ENCODE measurements around the gene MAST2. TPM values are rescaled to one million over a fixed set of nuclear protein-coding genes. Genes with fewer than 3 reads are reported as not detected.
"Not testable (repeated sequence)": the region's sequence is repeated elsewhere in the genome, so short reads cannot be mapped to it uniquely, and the experiment has no call there.

MAST2 gene
- total RNA-seq, 1 donor from 2014 or later: 11.3 TPM

- DNase-seq (ENCODE audit: low spot score) (no peak), ATAC-seq (no peak)
These were observed 53.8 kb downstream of the MAST2 start for GRCh38 chr1:45857101-45857700.

DNA sequence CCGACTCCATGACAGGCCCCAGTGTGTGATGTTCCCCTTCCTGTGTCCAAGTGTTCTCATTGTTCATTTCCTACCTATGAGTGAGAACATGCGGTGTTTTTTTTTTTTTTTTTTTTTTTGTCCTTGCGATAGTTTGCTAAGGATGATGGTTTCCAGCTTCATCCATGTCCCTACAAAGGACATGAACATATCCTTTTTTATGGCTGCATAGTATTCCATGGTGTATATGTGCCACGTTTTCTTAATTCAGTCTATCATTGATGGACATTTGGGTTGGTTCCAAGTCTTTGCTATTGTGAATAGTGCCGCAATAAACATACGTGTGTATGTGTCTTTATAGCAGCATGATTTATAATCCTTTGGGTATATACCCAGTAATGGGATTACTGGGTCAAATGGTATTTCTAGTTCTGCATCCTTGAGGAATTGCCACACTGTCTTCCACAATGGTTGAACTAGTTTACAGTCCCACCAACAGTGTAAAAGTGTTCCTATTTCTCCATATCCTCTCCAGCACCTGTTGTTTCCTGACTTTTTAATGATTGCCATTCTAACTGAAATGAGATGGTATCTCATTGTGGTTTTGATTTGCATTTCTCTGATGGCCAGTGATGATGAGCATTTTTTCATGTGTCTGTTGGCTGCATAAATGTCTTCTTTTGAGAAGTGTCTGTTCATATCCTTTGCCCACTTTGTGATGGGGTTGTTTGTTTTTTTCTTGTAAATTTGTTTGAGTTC lies 54.5 kb downstream of the MAST2 start:
- DNase-seq (ENCODE audit: low spot score); ATAC-seq: not testable (repeated sequence)

- no peak for ATAC-seq
- no peak for DNase-seq (ENCODE audit: low spot score)
These were observed 55.8 kb downstream of the MAST2 start for GRCh38 chr1:45859221-45859620.

DNA sequence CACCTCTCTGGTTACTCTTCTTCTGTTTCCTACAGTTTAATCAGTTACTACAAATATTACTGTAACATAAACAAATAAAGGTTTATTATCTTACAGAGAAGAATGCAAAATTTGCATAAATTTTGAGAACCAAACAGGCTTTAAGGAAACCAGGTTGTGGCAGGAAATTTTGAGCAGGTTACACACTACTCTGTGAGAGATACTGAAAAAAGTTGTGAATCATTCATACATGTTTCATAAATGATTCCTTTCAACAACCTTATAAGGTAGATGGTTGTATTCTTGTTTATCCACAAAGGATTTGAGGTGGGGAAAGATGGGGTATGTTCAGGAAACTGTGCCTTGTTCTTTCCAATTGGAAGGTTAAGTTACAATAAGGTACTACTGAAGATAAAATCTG lies 58.6 kb downstream of the MAST2 start:
- DNase-seq (ENCODE audit: low spot score): no peak
- no peak for ATAC-seq

- DNase-seq (ENCODE audit: low spot score) (no peak), ATAC-seq (no peak)
These were observed 59.8 kb downstream of the MAST2 start for GRCh38 chr1:45863218-45863617.

- DNase-seq (ENCODE audit: low spot score) (no peak), ATAC-seq (no peak)
These were observed 61.0 kb downstream of the MAST2 start for GRCh38 chr1:45864167-45865106.

DNA sequence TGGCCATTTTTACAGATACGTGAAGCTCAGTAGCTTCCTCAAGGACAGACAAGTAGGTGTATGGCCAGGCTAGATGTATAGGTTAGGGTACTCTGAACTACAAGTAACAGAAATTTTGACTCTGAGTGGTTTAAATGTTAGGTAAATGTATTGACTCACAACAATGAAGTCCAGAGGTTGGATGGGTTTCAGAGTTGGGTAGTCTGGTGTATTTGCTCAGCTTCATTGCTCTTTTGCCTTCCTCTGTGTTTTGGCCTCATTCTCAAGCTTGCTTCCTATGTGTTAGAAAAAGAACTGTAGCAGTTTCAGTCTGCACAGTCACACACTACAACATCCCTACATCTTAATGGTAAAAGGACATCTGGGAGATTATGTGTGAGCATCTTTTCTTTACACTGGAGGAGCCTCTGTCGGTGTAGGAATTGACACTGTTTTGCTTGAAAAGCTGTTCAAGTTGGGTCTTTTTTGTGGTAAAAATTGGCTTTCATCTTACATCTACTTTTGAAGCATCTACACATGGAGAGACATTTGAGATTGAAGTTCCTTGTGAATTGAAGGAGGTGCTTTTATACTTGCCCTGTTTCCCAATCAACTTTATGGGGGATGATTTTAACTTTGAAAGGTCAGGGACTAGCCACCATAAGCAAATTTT lies 64.4 kb downstream of the MAST2 start:
- DNase-seq (ENCODE audit: low spot score): no peak
- peak; percentile 71 for ATAC-seq

DNA sequence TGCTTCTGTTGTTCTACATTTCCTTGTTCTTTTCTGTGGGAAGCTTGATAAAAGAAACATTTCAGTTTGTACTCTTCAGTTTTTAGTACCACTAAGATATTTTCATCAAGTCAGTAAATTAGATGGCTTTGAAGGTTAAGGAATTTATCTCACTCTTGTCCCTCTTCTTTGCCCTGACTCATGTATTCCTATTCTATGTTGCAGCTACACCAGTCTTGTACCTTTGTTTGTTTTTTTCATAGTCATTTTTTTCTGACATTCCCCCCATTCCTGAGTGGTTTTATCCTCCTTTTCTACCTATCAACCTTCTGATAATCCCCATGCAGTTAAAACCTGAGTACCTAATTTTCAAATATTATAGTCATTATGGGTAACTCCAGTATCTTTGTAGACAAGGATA lies 65.4 kb downstream of the MAST2 start:
- ATAC-seq: no peak
- DNase-seq (ENCODE audit: low spot score): no peak

DNA sequence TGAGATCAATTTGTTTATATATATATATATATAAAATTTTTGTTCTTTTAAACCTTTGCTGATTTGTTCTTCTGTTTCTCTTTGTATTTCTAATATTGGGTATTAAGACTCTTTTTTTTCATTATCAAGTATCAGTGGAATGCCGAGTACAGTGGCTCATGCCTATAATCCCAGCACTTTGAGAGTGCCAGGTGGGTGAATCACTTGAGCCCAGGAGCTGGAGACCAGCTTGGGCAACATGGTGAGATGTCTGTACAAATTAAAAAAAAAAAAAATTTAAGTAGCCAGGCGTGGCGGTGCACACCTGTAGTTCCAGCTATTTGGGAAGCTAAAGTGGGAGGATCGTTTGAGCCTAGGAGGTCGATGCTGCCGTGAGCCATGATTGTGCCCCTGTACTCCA lies 67.1 kb downstream of the MAST2 start:
- ATAC-seq: no peak
- DNase-seq (ENCODE audit: low spot score): no peak

DNA sequence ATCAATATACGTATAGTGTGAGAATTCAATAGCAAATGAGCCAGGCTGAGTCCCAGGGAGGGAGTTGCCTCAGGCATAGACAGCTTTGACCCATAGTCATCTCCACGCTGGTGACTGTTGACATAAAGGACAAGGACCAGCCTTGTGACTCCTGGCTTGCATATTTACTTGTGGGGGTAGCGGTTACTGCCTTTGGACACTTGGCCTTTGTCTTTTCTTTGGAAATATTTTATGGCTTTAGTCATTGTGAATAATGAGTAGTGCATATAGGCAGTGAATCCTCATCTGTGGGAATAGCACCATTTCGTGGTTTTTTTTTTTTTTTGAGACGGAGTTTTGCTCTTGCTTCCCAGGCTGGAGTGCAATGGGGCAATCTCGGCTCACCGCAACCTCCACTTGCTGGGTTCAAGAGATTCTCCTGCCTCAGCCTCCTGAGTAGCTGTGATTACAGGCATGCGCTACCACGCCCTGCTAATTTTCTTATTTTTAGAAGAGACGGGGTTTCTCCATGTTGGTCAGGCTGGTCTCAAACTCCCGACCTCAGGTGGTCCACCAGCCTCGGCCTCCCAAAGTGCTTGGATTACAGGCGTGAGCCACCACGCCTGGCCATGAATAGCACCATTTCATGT lies 68.9 kb downstream of the MAST2 start:
- ATAC-seq (peak; percentile 84), DNase-seq (ENCODE audit: low spot score) (peak; percentile 73)

- ATAC-seq (no peak), DNase-seq (ENCODE audit: low spot score) (no peak)
These were observed 72.7 kb downstream of the MAST2 start for GRCh38 chr1:45876000-45876617.

DNA sequence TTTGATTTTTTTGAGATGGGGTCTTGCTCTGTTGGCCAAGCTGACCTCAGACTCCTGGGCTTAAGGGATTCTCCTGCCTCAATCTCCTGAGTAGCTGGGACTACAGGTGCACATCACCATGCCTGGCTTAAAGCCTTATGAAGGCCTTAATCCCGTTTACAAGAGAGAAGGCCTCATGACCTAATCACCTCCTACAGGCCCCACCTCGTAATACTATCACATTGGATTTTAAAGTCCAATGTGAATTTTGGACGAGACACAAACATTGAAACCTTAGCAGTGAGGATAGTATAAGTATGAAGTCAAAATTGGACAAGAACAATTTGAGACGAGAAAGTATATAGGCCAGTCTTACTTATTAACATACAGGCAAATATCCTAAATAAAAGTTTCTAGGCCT lies 73.9 kb downstream of the MAST2 start:
- DNase-seq (ENCODE audit: low spot score) (no peak), ATAC-seq (peak; percentile 51)

DNA sequence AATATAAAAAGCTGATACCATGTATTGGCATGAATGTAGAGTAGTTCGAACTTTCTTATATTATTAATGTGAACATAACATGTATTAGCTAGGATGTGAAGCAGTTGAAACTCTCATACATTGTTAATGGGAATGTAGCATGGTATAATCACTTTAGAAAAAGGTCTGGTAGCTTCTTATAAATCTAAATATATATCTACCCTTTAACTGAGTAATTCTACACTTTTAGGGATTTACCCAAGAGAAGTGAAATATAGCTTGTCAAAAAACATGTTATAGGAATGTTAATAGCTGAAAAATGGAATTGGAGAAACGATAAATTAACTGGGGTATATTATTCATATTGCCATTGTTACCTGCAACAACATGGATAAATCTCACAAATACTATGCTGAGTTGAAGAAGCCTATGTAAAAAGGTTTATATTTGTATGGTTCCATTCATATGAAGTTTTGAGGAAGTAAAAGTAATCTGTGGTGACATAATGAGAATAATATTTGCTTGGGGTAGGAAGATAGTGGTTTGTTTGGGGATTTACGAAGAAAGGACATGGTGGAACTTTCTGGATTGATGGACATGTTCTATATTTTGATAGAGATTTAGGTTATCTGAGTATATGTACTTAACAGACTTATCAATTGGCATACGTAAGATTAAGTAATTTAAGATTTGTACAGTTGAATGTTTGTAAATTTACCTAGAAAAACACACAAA lies 76.6 kb downstream of the MAST2 start:
- DNase-seq (ENCODE audit: low spot score) (no peak), ATAC-seq (no peak)

DNA sequence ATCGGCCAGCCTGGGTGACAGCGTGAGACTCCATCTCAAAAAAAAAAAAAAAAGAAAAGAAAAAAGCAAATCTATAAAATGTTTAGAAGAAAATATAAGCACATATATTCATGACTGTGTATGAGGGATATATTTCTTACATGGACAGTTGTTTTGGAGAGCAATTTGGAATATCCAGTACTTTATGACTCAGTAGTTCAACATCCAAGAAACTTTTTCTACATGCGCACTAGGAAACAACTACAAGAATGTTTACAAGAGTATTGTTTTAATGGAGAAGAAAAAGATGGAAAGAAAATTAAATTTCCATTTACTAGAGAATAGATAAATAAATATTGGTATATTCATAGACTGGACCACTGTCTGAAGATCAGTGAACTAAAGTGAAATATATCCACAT lies 77.5 kb downstream of the MAST2 start:
- DNase-seq (ENCODE audit: low spot score) (no peak), ATAC-seq (no peak)

GRCh38 chr1:45883658-45884057 lies 80.2 kb downstream of the MAST2 start:
- no peak for DNase-seq (ENCODE audit: low spot score)
- ATAC-seq: no peak

DNA sequence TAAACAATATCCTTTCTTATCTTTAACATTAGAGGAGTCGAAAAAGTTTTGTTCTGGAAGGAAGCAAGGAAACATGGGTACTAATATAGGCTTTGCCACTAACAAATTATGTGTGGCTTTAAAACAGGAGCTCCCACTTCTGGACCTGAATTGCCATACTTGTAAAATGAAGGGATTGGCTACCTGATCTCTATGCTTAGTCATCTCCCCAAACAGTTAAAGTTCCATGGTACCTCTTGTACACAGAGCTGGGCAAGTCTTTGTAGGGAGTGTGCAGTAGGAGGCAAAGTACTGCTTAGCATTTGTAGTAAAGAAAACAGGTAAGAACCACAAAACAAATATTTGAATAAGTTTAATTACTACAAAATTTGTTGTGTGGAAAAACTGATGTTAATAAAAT lies 81.3 kb downstream of the MAST2 start:
- DNase-seq (ENCODE audit: low spot score): no peak
- peak; percentile 67 for ATAC-seq

DNA sequence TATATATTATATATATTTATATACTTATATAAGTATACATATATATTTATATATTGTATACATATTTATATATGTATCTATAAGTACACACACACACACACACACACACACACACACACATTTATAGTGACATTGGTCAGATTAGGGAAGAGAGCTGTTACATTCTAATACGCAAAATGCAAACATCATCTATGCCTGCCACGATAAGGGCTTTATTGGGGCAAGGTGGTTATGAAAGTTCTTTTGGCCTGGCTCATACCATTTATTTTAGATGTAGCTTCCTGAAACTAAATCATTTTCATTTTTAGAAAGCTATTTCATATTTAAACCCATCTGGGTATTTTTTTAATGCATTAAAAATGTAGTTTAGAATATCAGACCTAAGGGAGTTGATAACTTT lies 82.8 kb downstream of the MAST2 start:
- ATAC-seq (no peak), DNase-seq (ENCODE audit: low spot score) (no peak)

DNA sequence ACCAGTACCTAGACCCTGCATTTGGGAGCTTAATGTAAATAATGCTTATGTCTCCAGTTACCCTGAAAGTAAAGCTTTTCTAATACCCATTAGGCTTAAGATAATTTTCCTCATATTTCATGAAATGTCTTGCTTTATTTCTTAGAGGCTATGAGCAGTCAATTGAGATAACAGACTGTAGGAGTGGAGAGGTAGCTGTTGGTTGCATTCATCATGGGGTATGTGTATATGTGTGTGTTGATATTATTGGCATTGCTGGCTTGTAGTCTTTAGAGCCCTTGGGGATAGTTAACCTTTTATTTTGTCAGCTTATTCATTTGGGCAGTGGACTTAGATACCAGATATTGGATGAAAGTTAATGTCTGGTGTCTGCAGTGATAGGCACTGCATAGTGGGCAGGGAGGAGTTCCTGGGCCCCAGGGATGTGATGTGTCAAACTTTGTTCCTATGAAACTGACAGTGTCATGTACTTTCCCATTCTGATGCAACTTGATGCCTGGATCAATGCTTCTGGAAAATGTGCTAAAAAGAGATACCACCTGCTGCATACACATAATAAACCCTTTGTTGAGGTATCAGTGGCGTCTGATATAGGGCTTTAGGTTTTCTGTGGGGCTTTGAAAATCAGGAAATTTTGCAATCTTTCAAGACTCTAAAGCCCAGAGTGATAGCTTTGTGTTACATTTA lies 83.9 kb downstream of the MAST2 start:
- DNase-seq (ENCODE audit: low spot score) (no peak), ATAC-seq (peak; percentile 16)

DNA sequence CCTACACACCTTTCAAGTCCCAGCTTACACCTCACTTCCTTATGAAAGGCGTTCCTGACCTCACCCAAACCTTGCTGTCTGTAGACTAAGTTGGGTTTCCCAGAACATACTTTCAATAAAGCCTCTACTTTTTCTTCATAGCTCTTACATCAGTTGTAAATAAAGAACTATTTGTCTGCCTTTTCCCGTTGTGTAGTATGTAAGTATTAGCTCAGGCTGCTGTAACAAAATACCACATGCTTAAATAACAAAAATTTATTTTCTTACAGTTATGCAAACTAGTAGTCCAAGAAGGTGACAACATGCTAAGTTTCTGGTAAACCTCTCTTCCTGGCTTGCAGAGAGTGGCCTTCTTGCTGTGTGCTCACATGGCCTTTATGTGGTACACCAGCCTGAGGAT lies 86.7 kb downstream of the MAST2 start:
- DNase-seq (ENCODE audit: low spot score) (no peak), ATAC-seq (no peak)
